GM23338 (cell line): Measurements from ENCODE around the gene DYNLT4. TPM values are rescaled to one million over a fixed set of nuclear protein-coding genes. Genes with fewer than 3 reads are reported as not detected.

Source experiments
- ATAC-seq: fragments of 200-7000 bp; cut with Tn5 transposase; 3 replicates; pipeline ENCODE4 v1.9.1; 2020
- DNase-seq: peaks from one replicate; pipeline ENCODE4 v3.0.0-alpha.2; 2015; ENCODE audit warnings: low spot score
- H2AFZ ChIP-seq: fragments of 200-600 bp; sonication (generic); 2 replicates; pipeline ENCODE4 v1.8.0; 2016; ENCODE audit warnings: antibody characterized with exemption, mild to moderate bottlenecking, moderate library complexity
- H3F3A ChIP-seq: fragments of 200-600 bp; sonication (generic); replicated peaks from 2 replicates; pipeline ENCODE4 v1.8.0; 2017; ENCODE audit warnings: antibody characterized with exemption, mixed run types, low read depth
- H3K27ac ChIP-seq: fragments of 200-600 bp; sonication (generic); 2 replicates; pipeline ENCODE4 v1.6.1; 2016; ENCODE audit warnings: low read depth
- H3K27me3 ChIP-seq: fragments of 200-600 bp; sonication (generic); 2 replicates; pipeline ENCODE4 v1.8.0; 2016; ENCODE audit warnings: mild to moderate bottlenecking, mixed run types, moderate library complexity; ENCODE audit not compliant: insufficient read depth
- H3K36me3 ChIP-seq: fragments of 200-600 bp; sonication (generic); 2 replicates; pipeline ENCODE4 v1.8.0; 2016; ENCODE audit warnings: mild to moderate bottlenecking; ENCODE audit not compliant: insufficient read depth
- H3K4me1 ChIP-seq: fragments of 200-600 bp; sonication (generic); 2 replicates; pipeline ENCODE4 v1.8.0; 2016; ENCODE audit warnings: mild to moderate bottlenecking, moderate library complexity; ENCODE audit not compliant: insufficient read depth
- H3K4me2 ChIP-seq: fragments of 200-600 bp; sonication (generic); 2 replicates; pipeline ENCODE4 v1.7.1; 2017; ENCODE audit warnings: mixed run types
- H3K4me3 ChIP-seq: fragments of 200-600 bp; sonication (generic); 2 replicates; pipeline ENCODE4 v1.6.1; 2016; ENCODE audit warnings: mixed run types
- H3K79me2 ChIP-seq: fragments of 200-600 bp; sonication (generic); replicated peaks from 2 replicates; pipeline ENCODE4 v1.8.0; 2017; ENCODE audit warnings: mild to moderate bottlenecking; ENCODE audit not compliant: insufficient read depth
- H3K9me2 ChIP-seq: fragments of 200-600 bp; sonication (generic); 2 replicates; pipeline ENCODE4 v1.8.0; 2017; ENCODE audit not compliant: insufficient read depth
- H4K20me1 ChIP-seq: fragments of 200-600 bp; sonication (generic); replicated peaks from 2 replicates; pipeline ENCODE4 v1.8.0; 2017; ENCODE audit warnings: mild to moderate bottlenecking; ENCODE audit not compliant: insufficient read depth
- H3K27ac Mint-ChIP-seq: 2 replicates; pipeline ENCODE4 v1.8.0; 2020; ENCODE audit warnings: inconsistent platforms, mild to moderate bottlenecking, moderate library complexity, mixed read lengths
- H3K27me3 Mint-ChIP-seq: 3 replicates; pipeline ENCODE4 v1.8.0; 2022; ENCODE audit warnings: low read depth, mild to moderate bottlenecking, moderate library complexity, mixed read lengths, inconsistent platforms; ENCODE audit not compliant: insufficient read depth, poor library complexity
- H3K36me3 Mint-ChIP-seq: 3 replicates; pipeline ENCODE4 v1.8.0; 2021; ENCODE audit warnings: low read depth, mild to moderate bottlenecking, inconsistent platforms, moderate library complexity, mixed read lengths
- H3K4me1 Mint-ChIP-seq: 3 replicates; pipeline ENCODE4 v1.8.0; 2020; ENCODE audit warnings: mild to moderate bottlenecking, inconsistent platforms, mixed read lengths
- H3K4me3 Mint-ChIP-seq: 3 replicates; pipeline ENCODE4 v1.8.0; 2021; ENCODE audit warnings: moderate library complexity, mild to moderate bottlenecking, inconsistent platforms, mixed read lengths
- H3K9me3 Mint-ChIP-seq: 3 replicates; pipeline ENCODE4 v1.8.0; 2020; ENCODE audit warnings: moderate library complexity, mild to moderate bottlenecking, inconsistent platforms, mixed read lengths
- CREB1 ChIP-seq: fragments of 250-450 bp; sonication (Bioruptor Pico); IDR thresholded peaks from 2 replicates; pipeline ENCODE4 v1.5.0; 2020; ENCODE audit warnings: low read depth, mild to moderate bottlenecking, moderate library complexity
- CTCF ChIP-seq, 2 experiments: fragments of 200-600 bp in 1 of 2; sonication (generic) in 1 of 2; conservative IDR thresholded peaks; 2 replicates each; pipeline versions ENCODE4 v1.5.1 to v1.6.1; 2016 to 2017; ENCODE audit warnings: antibody characterized with exemption in 2 of 2, low read depth in 2 of 2, mild to moderate bottlenecking in 2 of 2, moderate library complexity in 1 of 2
- EZH2 ChIP-seq: fragments of 200-600 bp; sonication (generic); IDR thresholded peaks from one replicate; pipeline ENCODE4 v1.8.0; 2017; ENCODE audit warnings: antibody characterized with exemption, mild to moderate bottlenecking, low read depth; ENCODE audit not compliant: unreplicated experiment
- EZH2phosphoT487 ChIP-seq: fragments of 200-600 bp; sonication (generic); IDR thresholded peaks from one replicate; pipeline ENCODE4 v1.8.1; 2018; ENCODE audit warnings: antibody characterized with exemption; ENCODE audit not compliant: unreplicated experiment
- JUNB ChIP-seq: IDR thresholded peaks from one replicate; pipeline ENCODE4 v1.6.1; 2016; ENCODE audit warnings: antibody characterized with exemption; ENCODE audit not compliant: unreplicated experiment
- NANOG ChIP-seq: IDR thresholded peaks from 2 replicates; pipeline ENCODE4 v1.6.1; 2016; ENCODE audit warnings: antibody characterized with exemption, borderline replicate concordance
- POLR2AphosphoS5 ChIP-seq: IDR thresholded peaks from 2 replicates; pipeline ENCODE4 v1.6.1; 2016; ENCODE audit warnings: antibody characterized with exemption, low read depth
- REST ChIP-seq: IDR thresholded peaks from one replicate; pipeline ENCODE4 v1.6.1; 2018; ENCODE audit warnings: antibody characterized with exemption; ENCODE audit not compliant: unreplicated experiment
- STAT1 ChIP-seq: IDR thresholded peaks from one replicate; pipeline ENCODE4 v1.6.1; 2016; ENCODE audit warnings: antibody characterized with exemption; ENCODE audit not compliant: unreplicated experiment
- ZNF114 ChIP-seq: fragments of 250-450 bp; sonication (Bioruptor Pico); IDR thresholded peaks from 2 replicates; pipeline ENCODE4 v1.5.0; 2020; ENCODE audit warnings: mild to moderate bottlenecking, moderate library complexity
- ZNF331 ChIP-seq: fragments of 250-450 bp; sonication (Bioruptor Pico); IDR thresholded peaks from 2 replicates; pipeline ENCODE4 v1.5.0; 2020; ENCODE audit warnings: low read depth, mild to moderate bottlenecking, moderate library complexity
- polyA plus RNA-seq: library from polyadenylated mRNA; unstranded; fragments of >200 nt; fragmentation: Nextera tagmentation; extraction: Ambion mirVana; gene quantifications from 2 replicates; pipeline ENCODE4 v1.2.1, GENCODE V29; 2016
- total RNA-seq: library from RNA; depleted of rRNA; stranded (reverse); fragments of >200 nt; shearing (Covaris generic); gene quantifications from 2 replicates; pipeline ENCODE4 v1.2.3, GENCODE V29; 2014
- TF ChIP-seq, protein P1 (sequence below): IDR thresholded peaks from 2 replicates; pipeline ENCODE4 v1.6.1; 2016; ENCODE audit warnings: antibody characterized with exemption
- TF ChIP-seq, protein P2 (sequence below): fragments of 250-450 bp; sonication (Bioruptor Pico); IDR thresholded peaks from 2 replicates; pipeline ENCODE4 v1.5.0; 2020; ENCODE audit warnings: mild to moderate bottlenecking, moderate library complexity

DYNLT4 gene
- total and polyA plus RNA-seq, 2 experiments from 2014 or later = 0.73 TPM; not detected in 1

DNA sequence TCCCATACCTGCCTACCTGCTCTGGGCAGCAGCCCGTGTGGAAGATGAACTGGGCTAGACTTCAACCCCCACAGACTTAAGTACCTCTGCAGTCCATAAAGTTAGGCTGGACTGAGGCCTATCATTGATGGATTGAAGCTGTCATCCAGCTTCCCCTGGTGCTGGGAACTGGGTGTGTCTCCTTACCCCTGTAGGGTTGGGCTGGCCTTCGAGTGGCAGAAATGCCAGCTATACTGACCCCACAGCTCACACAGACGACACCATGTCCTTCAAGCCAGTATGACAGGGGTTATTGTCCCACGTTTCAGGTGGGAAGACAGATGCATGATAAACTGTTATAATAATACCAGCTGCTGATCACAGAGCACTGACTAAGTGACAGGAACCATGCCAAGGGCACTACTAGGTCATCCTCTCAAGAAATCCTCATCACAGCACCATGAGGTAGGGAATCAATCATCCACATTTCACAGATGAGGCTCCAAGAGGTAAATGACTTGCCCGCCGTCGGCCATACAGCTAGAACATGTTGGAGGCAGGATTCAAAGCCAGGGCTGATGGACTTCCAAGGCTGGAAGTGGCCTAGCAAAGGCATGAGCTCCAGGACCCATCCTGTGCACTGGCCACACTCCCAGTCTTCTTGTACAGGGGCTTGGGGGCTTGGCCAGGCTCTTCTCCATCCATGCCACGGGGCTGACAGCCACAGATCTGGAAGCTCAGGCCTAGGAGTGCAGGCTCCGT, 18.9 kb downstream of the DYNLT4 start, which contains the start of gene BEST4:
Gene BEST4, minus strand, starts transcription at position 51 of the 741 bp plus-strand sequence. CDS start 465 bp downstream, outside the sequence.
- no peak for DNase-seq
- Mint-ChIP-seq H3K27ac (no peak within 1 kb of the TSS), H3K4me3 (no peak within 1 kb of the TSS), H3K9me3 (no peaks in the 10 kb centered on the region; the same call in 2 of the 3 replicates), H3K4me1 (peaks cover 35% of the 10 kb centered on the region), H3K27me3 (peaks cover 25% of the 10 kb centered on the region), H3K36me3 (no peaks in the 10 kb centered on the region; the same call in 2 of the 3 replicates)
- no peaks in the 10 kb centered on the region for H4K20me1 ChIP-seq
- no peaks in the 10 kb centered on the region for H3K9me2 ChIP-seq
- ATAC-seq = no peak
- peaks cover 25% of the 10 kb centered on the region for H3K4me1 ChIP-seq
- H3K36me3 ChIP-seq = no peaks in the 10 kb centered on the region
- H3K4me2 ChIP-seq = no peak within 1 kb of the TSS
- no peak within 1 kb of the TSS for H3K27ac ChIP-seq
- H2AFZ ChIP-seq = no peak within 1 kb of the TSS
- TF ChIP-seq CREB1 (CRISPR knock-in tag) (no peak), EZH2 (no peak), REST (no peak), JUNB (no peak), ZNF331 (CRISPR knock-in tag) (no peak), EZH2phosphoT487 (no peak), NANOG (no peak), ZNF114 (no peak), CTCF (conservative IDR thresholded peaks at IDR 0.05; ENCODE audit: low read depth in 2 of 2) (no peak), STAT1 (no peak), POLR2AphosphoS5 (no peak)
- TF ChIP-seq, protein P1, sequence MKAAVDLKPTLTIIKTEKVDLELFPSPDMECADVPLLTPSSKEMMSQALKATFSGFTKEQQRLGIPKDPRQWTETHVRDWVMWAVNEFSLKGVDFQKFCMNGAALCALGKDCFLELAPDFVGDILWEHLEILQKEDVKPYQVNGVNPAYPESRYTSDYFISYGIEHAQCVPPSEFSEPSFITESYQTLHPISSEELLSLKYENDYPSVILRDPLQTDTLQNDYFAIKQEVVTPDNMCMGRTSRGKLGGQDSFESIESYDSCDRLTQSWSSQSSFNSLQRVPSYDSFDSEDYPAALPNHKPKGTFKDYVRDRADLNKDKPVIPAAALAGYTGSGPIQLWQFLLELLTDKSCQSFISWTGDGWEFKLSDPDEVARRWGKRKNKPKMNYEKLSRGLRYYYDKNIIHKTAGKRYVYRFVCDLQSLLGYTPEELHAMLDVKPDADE = no peak
- TF ChIP-seq, protein P2, sequence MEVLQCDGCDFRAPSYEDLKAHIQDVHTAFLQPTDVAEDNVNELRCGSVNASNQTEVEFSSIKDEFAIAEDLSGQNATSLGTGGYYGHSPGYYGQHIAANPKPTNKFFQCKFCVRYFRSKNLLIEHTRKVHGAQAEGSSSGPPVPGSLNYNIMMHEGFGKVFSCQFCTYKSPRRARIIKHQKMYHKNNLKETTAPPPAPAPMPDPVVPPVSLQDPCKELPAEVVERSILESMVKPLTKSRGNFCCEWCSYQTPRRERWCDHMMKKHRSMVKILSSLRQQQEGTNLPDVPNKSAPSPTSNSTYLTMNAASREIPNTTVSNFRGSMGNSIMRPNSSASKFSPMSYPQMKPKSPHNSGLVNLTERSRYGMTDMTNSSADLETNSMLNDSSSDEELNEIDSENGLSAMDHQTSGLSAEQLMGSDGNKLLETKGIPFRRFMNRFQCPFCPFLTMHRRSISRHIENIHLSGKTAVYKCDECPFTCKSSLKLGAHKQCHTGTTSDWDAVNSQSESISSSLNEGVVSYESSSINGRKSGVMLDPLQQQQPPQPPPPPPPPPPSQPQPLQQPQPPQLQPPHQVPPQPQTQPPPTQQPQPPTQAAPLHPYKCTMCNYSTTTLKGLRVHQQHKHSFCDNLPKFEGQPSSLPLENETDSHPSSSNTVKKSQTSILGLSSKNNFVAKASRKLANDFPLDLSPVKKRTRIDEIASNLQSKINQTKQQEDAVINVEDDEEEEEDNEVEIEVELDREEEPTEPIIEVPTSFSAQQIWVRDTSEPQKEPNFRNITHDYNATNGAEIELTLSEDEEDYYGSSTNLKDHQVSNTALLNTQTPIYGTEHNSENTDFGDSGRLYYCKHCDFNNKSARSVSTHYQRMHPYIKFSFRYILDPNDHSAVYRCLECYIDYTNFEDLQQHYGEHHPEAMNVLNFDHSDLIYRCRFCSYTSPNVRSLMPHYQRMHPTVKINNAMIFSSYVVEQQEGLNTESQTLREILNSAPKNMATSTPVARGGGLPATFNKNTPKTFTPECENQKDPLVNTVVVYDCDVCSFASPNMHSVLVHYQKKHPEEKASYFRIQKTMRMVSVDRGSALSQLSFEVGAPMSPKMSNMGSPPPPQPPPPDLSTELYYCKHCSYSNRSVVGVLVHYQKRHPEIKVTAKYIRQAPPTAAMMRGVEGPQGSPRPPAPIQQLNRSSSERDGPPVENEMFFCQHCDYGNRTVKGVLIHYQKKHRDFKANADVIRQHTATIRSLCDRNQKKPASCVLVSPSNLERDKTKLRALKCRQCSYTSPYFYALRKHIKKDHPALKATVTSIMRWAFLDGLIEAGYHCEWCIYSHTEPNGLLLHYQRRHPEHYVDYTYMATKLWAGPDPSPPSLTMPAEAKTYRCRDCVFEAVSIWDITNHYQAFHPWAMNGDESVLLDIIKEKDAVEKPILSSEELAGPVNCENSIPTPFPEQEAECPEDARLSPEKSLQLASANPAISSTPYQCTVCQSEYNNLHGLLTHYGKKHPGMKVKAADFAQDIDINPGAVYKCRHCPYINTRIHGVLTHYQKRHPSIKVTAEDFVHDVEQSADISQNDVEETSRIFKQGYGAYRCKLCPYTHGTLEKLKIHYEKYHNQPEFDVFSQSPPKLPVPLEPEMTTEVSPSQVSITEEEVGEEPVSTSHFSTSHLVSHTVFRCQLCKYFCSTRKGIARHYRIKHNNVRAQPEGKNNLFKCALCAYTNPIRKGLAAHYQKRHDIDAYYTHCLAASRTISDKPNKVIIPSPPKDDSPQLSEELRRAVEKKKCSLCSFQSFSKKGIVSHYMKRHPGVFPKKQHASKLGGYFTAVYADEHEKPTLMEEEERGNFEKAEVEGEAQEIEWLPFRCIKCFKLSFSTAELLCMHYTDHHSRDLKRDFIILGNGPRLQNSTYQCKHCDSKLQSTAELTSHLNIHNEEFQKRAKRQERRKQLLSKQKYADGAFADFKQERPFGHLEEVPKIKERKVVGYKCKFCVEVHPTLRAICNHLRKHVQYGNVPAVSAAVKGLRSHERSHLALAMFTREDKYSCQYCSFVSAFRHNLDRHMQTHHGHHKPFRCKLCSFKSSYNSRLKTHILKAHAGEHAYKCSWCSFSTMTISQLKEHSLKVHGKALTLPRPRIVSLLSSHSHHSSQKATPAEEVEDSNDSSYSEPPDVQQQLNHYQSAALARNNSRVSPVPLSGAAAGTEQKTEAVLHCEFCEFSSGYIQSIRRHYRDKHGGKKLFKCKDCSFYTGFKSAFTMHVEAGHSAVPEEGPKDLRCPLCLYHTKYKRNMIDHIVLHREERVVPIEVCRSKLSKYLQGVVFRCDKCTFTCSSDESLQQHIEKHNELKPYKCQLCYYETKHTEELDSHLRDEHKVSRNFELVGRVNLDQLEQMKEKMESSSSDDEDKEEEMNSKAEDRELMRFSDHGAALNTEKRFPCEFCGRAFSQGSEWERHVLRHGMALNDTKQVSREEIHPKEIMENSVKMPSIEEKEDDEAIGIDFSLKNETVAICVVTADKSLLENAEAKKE (CRISPR knock-in tag) = no peak
- no peaks in the 10 kb centered on the region for H3K79me2 ChIP-seq
- H3K4me3 ChIP-seq = 0 out of 2 replicates have a peak within 1 kb of the TSS, but pooled peaks have one; percentile 73
- peaks cover 21% of the 10 kb centered on the region for H3F3A ChIP-seq
- H3K27me3 ChIP-seq = 0 out of 2 replicates have a peak, but pooled peaks cover 10% of the 10 kb centered on the region
